ENCODE measurements around the gene TNFRSF19.

TNFRSF19 gene

GRCh38 chr13:23629566-23630272 lies 59.5 kb downstream of the TNFRSF19 start (continued):
- TF ChIP-seq, protein P1, sequence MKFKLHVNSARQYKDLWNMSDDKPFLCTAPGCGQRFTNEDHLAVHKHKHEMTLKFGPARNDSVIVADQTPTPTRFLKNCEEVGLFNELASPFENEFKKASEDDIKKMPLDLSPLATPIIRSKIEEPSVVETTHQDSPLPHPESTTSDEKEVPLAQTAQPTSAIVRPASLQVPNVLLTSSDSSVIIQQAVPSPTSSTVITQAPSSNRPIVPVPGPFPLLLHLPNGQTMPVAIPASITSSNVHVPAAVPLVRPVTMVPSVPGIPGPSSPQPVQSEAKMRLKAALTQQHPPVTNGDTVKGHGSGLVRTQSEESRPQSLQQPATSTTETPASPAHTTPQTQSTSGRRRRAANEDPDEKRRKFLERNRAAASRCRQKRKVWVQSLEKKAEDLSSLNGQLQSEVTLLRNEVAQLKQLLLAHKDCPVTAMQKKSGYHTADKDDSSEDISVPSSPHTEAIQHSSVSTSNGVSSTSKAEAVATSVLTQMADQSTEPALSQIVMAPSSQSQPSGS (tag by site-specific recombination; IDR thresholded peaks at IDR 0.05; ENCODE audit: low read depth), result no peak
- TF ChIP-seq PRDM1 (tag by site-specific recombination; IDR thresholded peaks at IDR 0.05), result no peak

GRCh38 chr13:23630349-23631093 lies 60.3 kb downstream of the TNFRSF19 start:
- Histone ChIP-seq H3K27ac (ENCODE audit: extremely low read depth, low read depth, low read length) (peak overlapping the region; percentile 22; the same call in 1 of the 2 replicates), H3K4me1 (ENCODE audit: control insufficient read depth, insufficient read depth, low read length) (peaks cover 29% of the 10 kb centered on the region), H3K4me3 (ENCODE audit: low read depth, low read length) (no peak overlapping the region), H3K9me3 (ENCODE audit: control insufficient read depth, insufficient read depth, low read depth, low read length) (no peaks in the 10 kb centered on the region), H3K36me3 (ENCODE audit: control insufficient read depth in 2 of 2, insufficient read depth in 1 of 2, low read length in 2 of 2) (no peaks in the 10 kb centered on the region)
- CTCF ChIA-PET, result interaction anchor here (0.6 kb wide), 1 partner anchor 157 kb away, joined by 3 read pairs; no protein-coding TSS in a partner anchor
- POLR2A ChIA-PET, result interaction anchor here (0.7 kb wide), 1 partner anchor 14 kb away, joined by 7 read pairs; no protein-coding TSS in a partner anchor
- TF ChIP-seq ZNF704 (tag by site-specific recombination; IDR thresholded peaks at IDR 0.05), result no peak
- no peak for TF ChIP-seq ZNF791 (tag by site-specific recombination; IDR thresholded peaks at IDR 0.05)
- TF ChIP-seq ZNF223 (tag by site-specific recombination; IDR thresholded peaks at IDR 0.05), result no peak
- TF ChIP-seq, protein P2, sequence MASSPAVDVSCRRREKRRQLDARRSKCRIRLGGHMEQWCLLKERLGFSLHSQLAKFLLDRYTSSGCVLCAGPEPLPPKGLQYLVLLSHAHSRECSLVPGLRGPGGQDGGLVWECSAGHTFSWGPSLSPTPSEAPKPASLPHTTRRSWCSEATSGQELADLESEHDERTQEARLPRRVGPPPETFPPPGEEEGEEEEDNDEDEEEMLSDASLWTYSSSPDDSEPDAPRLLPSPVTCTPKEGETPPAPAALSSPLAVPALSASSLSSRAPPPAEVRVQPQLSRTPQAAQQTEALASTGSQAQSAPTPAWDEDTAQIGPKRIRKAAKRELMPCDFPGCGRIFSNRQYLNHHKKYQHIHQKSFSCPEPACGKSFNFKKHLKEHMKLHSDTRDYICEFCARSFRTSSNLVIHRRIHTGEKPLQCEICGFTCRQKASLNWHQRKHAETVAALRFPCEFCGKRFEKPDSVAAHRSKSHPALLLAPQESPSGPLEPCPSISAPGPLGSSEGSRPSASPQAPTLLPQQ (tag by site-specific recombination; IDR thresholded peaks at IDR 0.05), result no peak
- TF ChIP-seq, protein P3, sequence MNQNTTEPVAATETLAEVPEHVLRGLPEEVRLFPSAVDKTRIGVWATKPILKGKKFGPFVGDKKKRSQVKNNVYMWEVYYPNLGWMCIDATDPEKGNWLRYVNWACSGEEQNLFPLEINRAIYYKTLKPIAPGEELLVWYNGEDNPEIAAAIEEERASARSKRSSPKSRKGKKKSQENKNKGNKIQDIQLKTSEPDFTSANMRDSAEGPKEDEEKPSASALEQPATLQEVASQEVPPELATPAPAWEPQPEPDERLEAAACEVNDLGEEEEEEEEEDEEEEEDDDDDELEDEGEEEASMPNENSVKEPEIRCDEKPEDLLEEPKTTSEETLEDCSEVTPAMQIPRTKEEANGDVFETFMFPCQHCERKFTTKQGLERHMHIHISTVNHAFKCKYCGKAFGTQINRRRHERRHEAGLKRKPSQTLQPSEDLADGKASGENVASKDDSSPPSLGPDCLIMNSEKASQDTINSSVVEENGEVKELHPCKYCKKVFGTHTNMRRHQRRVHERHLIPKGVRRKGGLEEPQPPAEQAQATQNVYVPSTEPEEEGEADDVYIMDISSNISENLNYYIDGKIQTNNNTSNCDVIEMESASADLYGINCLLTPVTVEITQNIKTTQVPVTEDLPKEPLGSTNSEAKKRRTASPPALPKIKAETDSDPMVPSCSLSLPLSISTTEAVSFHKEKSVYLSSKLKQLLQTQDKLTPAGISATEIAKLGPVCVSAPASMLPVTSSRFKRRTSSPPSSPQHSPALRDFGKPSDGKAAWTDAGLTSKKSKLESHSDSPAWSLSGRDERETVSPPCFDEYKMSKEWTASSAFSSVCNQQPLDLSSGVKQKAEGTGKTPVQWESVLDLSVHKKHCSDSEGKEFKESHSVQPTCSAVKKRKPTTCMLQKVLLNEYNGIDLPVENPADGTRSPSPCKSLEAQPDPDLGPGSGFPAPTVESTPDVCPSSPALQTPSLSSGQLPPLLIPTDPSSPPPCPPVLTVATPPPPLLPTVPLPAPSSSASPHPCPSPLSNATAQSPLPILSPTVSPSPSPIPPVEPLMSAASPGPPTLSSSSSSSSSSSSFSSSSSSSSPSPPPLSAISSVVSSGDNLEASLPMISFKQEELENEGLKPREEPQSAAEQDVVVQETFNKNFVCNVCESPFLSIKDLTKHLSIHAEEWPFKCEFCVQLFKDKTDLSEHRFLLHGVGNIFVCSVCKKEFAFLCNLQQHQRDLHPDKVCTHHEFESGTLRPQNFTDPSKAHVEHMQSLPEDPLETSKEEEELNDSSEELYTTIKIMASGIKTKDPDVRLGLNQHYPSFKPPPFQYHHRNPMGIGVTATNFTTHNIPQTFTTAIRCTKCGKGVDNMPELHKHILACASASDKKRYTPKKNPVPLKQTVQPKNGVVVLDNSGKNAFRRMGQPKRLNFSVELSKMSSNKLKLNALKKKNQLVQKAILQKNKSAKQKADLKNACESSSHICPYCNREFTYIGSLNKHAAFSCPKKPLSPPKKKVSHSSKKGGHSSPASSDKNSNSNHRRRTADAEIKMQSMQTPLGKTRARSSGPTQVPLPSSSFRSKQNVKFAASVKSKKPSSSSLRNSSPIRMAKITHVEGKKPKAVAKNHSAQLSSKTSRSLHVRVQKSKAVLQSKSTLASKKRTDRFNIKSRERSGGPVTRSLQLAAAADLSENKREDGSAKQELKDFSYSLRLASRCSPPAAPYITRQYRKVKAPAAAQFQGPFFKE (tag by site-specific recombination; IDR thresholded peaks at IDR 0.05; ENCODE audit: borderline replicate concordance), result no peak
- peak; percentile 82 for TF ChIP-seq ZNF664 (tag by site-specific recombination; IDR thresholded peaks at IDR 0.05)
- TF ChIP-seq, protein P4, sequence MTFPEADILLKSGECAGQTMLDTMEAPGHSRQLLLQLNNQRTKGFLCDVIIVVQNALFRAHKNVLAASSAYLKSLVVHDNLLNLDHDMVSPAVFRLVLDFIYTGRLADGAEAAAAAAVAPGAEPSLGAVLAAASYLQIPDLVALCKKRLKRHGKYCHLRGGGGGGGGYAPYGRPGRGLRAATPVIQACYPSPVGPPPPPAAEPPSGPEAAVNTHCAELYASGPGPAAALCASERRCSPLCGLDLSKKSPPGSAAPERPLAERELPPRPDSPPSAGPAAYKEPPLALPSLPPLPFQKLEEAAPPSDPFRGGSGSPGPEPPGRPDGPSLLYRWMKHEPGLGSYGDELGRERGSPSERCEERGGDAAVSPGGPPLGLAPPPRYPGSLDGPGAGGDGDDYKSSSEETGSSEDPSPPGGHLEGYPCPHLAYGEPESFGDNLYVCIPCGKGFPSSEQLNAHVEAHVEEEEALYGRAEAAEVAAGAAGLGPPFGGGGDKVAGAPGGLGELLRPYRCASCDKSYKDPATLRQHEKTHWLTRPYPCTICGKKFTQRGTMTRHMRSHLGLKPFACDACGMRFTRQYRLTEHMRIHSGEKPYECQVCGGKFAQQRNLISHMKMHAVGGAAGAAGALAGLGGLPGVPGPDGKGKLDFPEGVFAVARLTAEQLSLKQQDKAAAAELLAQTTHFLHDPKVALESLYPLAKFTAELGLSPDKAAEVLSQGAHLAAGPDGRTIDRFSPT (tag by site-specific recombination; IDR thresholded peaks at IDR 0.05), result no peak
- TF ChIP-seq ZNF221 (tag by site-specific recombination; IDR thresholded peaks at IDR 0.05; ENCODE audit: borderline replicate concordance), result no peak
- TF ChIP-seq PRDM6 (tag by site-specific recombination; IDR thresholded peaks at IDR 0.05), result peak; percentile 67
- TF ChIP-seq, protein P5, sequence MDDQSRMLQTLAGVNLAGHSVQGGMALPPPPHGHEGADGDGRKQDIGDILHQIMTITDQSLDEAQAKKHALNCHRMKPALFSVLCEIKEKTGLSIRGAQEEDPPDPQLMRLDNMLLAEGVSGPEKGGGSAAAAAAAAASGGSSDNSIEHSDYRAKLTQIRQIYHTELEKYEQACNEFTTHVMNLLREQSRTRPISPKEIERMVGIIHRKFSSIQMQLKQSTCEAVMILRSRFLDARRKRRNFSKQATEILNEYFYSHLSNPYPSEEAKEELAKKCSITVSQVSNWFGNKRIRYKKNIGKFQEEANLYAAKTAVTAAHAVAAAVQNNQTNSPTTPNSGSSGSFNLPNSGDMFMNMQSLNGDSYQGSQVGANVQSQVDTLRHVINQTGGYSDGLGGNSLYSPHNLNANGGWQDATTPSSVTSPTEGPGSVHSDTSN (CRISPR knock-in tag; IDR thresholded peaks at IDR 0.05), result no peak
- TF ChIP-seq ZNF76 (tag by site-specific recombination; IDR thresholded peaks at IDR 0.05; ENCODE audit: borderline replicate concordance, low read depth), result no peak
- TF ChIP-seq ZNF701 (tag by site-specific recombination; IDR thresholded peaks at IDR 0.05), result no peak
- TF ChIP-seq ZNF488 (tag by site-specific recombination; IDR thresholded peaks at IDR 0.05), result no peak
- no peak for TF ChIP-seq ZNF426 (tag by site-specific recombination; IDR thresholded peaks at IDR 0.05)

All from HEK293 (cell line).